Right atrium auricular region (tissue), 2 donors: ENCODE results near the gene OTC. TPM values are rescaled to one million over a fixed set of nuclear protein-coding genes. Genes with fewer than 3 reads are reported as not detected.

Experiments
- DNase-seq: peaks from one replicate; pipeline ENCODE4 v3.0.0-alpha.2; 2019; ENCODE audit warnings: low spot score
- H3K27ac ChIP-seq, 2 donors: fragments of 200-600 bp; sonication (generic); 1 replicate in 1 of 2; 2 replicates in 1 of 2; pipeline ENCODE4 v1.5.1; 2016 to 2019
- H3K27me3 ChIP-seq, 2 donors: fragments of 200-600 bp; sonication (generic); one replicate each; pipeline versions ENCODE4 v1.5.1 to v1.6.0; 2017 to 2019
- H3K36me3 ChIP-seq: fragments of 200-600 bp; sonication (generic); one replicate; pipeline ENCODE4 v1.5.1; 2016
- H3K4me1 ChIP-seq, 2 donors: fragments of 200-600 bp; sonication (generic); one replicate each; pipeline versions ENCODE4 v1.5.1 to v1.6.0; 2017 to 2019
- H3K4me3 ChIP-seq, 2 donors: fragments of 200-600 bp; sonication (generic); 1 replicate in 1 of 2; 2 replicates in 1 of 2; pipeline ENCODE4 v1.5.1; 2017 to 2019; ENCODE audit warnings: mild to moderate bottlenecking in 1 of 2, moderate library complexity in 1 of 2
- H3K9me3 ChIP-seq, 2 donors: fragments of 200-600 bp; sonication (generic); one replicate each; pipeline ENCODE4 v1.5.1; 2019
- total RNA-seq, 2 donors: library from RNA; depleted of rRNA; stranded (reverse); fragments of >200 nt; gene quantifications; one replicate each; pipeline ENCODE4 v1.1.0, GENCODE V29; 2016
- TF ChIP-seq, protein P1 (sequence below), 2 donors: fragments of 200-600 bp; sonication (generic); IDR thresholded peaks; one replicate each; pipeline ENCODE4 v1.5.1; 2019; ENCODE audit warnings: antibody characterized with exemption in 2 of 2

The OTC gene
- total RNA-seq, 2 donors from 2014 or later: not detected

DNA sequence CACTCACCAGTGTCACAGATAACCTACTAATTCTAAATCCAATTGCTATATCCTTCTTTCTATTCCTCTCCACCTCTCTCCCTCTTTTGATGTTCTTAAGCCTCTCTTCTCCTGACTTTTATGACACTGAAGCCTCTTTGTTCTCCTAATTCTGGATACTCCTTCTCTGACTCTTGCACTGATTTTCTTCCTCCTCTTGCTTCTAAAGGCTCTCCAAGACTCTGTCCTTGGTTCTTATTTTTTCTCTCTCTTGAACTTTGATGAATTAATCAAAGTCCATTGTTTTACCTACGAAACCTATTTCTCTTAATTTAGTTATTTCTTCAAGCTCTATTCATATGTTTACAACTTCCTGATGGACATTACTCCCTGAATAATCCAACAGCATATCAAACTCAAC is 113.3 kb downstream of the OTC start:
- Histone ChIP-seq H3K27me3 (no peaks in the 10 kb centered on the region), H3K4me1 (no peaks in the 10 kb centered on the region), H3K27ac (no peak overlapping the region), H3K36me3 (no peaks in the 10 kb centered on the region), H3K9me3 (no peaks in the 10 kb centered on the region), H3K4me3 (no peak overlapping the region)
- DNase-seq: no peak
- TF ChIP-seq, protein P1, sequence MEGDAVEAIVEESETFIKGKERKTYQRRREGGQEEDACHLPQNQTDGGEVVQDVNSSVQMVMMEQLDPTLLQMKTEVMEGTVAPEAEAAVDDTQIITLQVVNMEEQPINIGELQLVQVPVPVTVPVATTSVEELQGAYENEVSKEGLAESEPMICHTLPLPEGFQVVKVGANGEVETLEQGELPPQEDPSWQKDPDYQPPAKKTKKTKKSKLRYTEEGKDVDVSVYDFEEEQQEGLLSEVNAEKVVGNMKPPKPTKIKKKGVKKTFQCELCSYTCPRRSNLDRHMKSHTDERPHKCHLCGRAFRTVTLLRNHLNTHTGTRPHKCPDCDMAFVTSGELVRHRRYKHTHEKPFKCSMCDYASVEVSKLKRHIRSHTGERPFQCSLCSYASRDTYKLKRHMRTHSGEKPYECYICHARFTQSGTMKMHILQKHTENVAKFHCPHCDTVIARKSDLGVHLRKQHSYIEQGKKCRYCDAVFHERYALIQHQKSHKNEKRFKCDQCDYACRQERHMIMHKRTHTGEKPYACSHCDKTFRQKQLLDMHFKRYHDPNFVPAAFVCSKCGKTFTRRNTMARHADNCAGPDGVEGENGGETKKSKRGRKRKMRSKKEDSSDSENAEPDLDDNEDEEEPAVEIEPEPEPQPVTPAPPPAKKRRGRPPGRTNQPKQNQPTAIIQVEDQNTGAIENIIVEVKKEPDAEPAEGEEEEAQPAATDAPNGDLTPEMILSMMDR (IDR thresholded peaks at IDR 0.05): no peak

- DNase-seq: no peak
- no peaks in the 10 kb centered on the region for H3K9me3 ChIP-seq
- H3K27me3 ChIP-seq: no peaks in the 10 kb centered on the region
- no peaks in the 10 kb centered on the region for H3K36me3 ChIP-seq
- no peaks in the 10 kb centered on the region for H3K4me1 ChIP-seq
- TF ChIP-seq, protein P1 (IDR thresholded peaks at IDR 0.05): no peak
- H3K27ac ChIP-seq: no peak overlapping the region
- no peak overlapping the region for H3K4me3 ChIP-seq
Observed at GRCh38 chrX:38468563-38469157, 116.3 kb downstream of the OTC start.

Other genes with a start within 250 kb of the OTC start
- 10 to 100 TPM; 75.7 to 81.8 TPM for gene SRPX, start 131.7 kb upstream of the OTC start, total RNA-seq
- gene RPGR, start 25.1 kb upstream of the OTC start, total RNA-seq: 10 to 100 TPM in 1 of 2 donors, 1 to 10 TPM in 1; 4.6 to 11.0 TPM
- 100 to 1,000 TPM; 100 to 134 TPM for gene TSPAN7, start 208.9 kb downstream of the OTC start, total RNA-seq